HUDEP-2 (cell line): ENCODE measurements around the gene GRXCR2.
"Not testable (repeated sequence)": the region's sequence is repeated elsewhere in the genome, so short reads cannot be mapped to it uniquely, and the experiment has no call there.

Experiments
- DNase-seq, 76 experiments: peaks; one replicate each; lab custom pipeline; 2025; ENCODE audit not compliant: unreplicated experiment in 76 of 76; lab: John Stamatoyannopoulos, UW

Gene GRXCR2

GRCh38 chr5:145840458-145841132 lies 32.2 kb downstream of the GRXCR2 start:
- no peak for DNase-seq

GRCh38 chr5:145838276-145838675 lies 34.5 kb downstream of the GRXCR2 start:
- no peak for DNase-seq

DNA sequence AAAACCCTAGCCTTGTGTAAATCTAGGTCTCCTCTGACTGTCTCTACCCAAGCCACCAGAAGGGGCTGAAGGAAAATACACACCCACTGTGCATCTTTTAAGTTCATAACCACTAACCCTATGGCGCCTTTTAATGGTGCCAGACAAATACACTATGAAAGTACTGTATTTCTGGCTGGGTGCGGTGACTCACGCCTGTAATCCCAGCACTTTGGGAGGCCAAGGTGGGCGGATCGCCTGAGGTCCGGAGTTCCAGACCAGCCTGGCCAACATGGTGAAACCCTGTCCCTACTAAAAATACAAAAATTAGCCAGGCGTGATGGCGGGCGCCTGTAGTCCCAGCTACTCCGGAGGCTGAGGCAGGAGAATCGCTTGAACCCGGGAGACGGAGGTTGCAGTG lies 36.6 kb downstream of the GRXCR2 start:
- DNase-seq: not testable (repeated sequence)

DNA sequence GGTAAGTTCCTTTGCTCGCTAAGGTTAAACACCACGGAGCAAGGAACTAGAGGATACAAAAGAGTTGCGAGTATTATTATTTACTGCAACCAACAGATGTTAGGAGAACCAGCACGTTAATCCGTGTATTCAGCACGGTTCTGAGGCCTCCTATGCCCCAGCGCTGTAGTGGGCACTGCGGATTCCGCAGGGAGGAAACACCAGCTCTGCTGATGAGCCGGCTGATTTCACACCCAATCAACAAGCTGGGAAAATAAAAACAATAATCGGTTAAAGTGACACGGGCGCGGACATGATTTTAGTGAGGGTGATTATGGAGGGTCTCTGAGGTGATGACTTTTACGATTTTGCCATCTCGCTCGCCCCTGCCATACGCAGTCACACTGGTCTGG lies 37.0 kb downstream of the GRXCR2 start:
- peak in 3 of 76 experiments; percentile 11 to 33 (median 13) for DNase-seq

DNA sequence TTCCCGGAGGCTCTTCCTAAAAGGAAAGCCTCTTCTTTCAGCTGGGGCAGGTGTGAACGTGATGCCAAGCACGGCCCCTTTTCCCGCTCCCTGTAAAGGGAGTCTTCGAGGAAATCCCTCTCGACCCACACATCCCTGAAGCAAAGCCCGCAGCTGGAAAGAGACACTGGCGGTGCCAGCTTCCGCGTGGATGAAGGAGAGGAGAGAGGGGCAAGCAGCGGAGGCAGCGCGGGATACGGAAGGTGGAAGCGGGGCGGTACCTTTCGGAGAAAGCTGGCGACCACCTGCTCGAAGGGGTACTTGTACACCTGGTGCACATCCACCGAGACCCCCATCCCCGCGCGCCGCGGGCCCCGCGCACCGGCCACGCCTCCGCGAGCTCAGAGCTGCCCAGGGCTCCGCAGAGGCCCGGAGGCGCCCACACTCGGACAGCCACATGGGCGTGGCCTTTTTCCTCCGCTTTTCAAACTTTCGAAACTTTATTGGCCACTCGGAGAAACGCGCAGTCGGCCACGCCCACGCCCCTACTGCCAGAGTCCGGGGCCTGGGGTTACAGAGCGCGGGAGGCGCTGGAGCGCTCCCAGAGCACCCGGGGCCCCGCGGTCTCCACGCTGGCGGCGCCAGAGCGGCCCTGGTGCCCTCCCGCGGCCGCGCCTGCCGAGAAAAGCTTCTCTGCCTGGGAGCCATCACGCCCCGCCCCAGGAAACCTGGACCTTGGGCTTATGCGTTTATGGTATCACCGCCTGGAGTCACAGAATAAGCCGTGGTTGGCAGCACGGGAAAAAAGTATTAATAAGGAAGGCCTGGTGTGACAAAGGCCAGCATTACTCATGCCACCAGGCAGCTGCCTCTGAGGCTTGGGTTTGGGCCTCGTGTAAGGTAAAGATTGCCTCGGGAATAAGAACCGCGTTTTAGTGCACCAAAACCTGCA lies 37.6 kb downstream of the GRXCR2 start, which contains the start of gene PRELID2:
Gene PRELID2, minus strand, starts transcription at position 426 of the 931 bp plus-strand sequence. Its CDS starts 91 bp downstream, at position 335.
- DNase-seq: peak; percentile 26 to 94 (median 88)

GRCh38 chr5:145834554-145834916 lies 38.3 kb downstream of the GRXCR2 start:
- DNase-seq: peak in 1 of 76 experiments; percentile 33

DNA sequence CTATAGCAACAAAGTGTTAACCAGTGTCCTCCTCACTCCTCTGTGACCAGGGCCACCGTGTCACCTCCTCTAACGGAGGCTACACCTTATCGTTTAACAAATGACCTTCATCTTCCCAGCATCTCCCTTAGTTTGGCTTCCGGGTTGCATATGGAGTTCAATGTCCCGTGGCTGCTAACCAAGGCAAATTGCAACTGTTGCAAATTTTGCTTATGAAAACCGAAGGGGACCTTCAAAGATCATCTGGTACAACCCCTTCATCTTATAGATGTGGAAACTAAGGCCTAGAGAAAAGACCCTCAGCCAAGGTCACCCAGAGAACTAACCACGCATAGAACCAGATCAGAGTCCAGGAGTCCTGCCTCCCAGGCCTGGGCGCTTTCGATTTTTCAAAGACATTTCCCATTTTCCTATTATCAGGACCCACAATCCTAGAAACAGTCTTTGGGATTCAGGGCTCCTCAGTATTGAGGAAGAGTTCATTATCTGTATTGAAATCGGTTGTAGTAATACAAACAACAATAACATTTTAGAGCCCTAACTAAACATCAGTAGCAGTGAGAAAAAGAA lies 39.1 kb downstream of the GRXCR2 start:
- DNase-seq: no peak

DNA sequence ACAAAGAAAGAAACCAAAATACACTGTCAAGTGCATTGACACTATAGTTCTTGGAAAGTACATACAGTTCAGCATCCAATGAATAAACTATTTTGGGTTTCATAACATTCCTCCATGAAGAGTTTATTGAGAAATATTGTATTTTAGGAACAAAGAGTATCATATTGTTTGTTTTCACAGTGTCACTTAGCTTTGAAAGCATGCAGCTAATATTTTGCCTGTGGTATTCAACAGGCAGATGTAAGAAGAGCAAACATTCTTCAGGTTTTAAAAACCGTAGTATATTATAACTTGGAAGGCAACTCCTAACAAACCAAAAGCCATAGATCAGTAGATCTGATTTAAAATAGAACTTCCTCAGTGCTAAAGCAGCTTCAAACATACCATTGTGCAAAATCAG lies 42.2 kb downstream of the GRXCR2 start:
- no peak for DNase-seq

DNA sequence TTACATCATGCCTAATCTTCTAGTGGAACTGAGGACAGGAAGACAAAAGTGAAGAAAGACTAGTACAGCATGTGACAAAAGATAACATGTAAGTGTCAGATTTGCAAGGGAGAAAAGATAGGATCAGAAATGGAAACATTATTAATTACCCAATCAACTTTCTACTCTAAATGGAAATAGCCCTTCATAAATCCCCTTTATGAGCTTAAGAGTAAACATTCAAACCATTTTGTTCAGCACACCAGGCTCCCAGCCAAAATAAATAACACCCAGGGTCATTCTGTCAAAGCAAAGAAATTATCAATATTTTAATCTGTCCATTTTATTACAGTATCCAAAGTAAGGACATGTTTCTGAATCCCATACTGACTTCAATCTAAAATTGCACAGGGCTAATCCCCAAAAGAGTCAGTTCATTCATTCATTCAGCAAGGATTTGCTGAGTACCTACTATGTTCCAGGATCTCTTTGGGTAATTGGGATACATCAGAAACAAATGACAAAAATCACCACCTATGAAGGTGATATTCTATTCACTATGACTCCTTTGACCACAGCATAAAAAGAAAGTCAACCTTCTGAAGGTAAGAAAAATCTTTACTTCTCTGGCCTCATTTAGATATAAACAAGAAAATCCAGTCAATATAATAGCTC lies 43.0 kb downstream of the GRXCR2 start:
- no peak for DNase-seq

GRCh38 chr5:145826895-145827674 lies 45.7 kb downstream of the GRXCR2 start:
- DNase-seq: peak in 6 of 76 experiments; percentile 4 to 23 (median 8)

DNA sequence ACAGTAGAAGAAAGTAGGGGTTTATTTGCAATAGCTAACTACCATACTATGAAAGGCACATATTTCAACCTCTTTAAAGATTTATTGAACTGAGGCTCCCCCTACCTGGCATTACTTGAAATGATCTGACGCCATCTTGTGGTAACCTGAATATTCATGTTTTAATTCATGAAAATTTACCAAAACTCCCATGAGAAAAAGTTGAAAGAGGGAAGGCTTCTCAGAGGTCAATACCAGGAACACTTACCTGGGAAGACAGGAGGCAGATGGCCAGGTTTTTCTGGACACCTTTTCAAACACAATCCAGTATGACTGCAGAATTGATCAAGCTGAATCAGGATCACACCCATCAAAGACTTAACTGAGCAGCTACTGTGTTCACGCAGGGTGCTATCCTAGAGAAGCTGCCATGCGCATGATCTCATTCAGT lies 47.0 kb downstream of the GRXCR2 start:
- peak in 20 of 76 experiments; percentile 6 to 43 (median 25) for DNase-seq

- no peak for DNase-seq
Observed at GRCh38 chr5:145824040-145824439, 48.8 kb downstream of the GRXCR2 start.

GRCh38 chr5:145818604-145819003 lies 54.2 kb downstream of the GRXCR2 start:
- DNase-seq: no peak

DNA sequence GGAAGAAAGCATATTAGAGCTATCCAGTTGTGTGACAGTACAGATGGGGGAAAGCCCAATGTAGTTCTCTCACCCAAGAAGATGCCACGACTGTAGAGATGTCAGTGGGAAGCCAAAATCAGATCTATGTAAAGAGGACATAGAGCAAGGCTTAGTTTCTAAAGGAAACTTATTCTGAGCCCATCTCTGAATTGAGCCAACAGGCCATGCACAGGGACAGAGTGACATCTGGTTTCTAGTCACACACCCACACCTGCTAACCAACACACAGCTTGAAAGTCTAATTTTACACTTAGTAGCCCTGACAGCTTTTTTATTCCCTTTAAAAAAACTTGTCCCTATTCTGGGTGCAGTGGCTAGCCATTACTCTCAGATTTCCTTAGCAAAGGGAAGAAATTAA lies 59.9 kb downstream of the GRXCR2 start:
- no peak for DNase-seq

DNA sequence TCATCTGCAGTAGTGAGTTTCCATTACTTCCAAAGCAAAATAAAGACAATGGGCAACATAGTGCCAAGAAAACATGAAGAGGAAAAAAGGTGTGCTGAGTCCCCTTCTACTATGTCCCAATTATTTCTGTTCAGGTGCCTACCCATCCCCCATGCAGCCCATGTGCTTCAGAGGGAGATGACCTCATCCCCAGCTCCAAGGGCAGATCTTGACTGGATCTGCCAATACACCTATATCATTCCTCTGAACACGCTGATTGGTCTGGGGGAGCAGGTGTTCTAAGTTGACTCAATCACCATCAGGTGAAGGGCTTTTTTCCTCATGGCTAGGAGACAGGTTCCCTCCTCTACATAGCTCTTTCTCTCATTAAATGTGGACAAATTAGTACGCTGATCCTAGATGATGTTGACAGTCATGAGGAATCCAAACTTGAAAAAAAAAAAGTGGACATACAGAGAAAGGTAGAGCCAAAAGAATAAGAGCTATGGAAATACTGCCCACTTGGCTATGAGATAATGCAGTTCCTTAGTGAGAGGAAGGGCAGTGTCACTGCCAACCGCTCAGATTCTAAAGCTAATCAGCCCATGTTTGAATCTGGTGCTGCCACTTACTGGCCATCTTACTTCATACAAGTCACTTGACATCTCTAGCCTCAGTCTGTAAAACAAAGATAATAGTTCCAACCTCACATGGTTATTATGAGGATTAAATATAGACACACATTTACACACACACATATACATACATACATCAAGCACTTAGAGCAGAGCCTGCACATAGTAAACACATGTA lies 60.8 kb downstream of the GRXCR2 start:
- peak in 27 of 76 experiments; percentile 0 to 59 (median 22) for DNase-seq
